K562 treated with DMSO at 1 percent for 48 hours (cell line): Measurements from ENCODE around the gene ALG1L2. TPM values are rescaled to one million over a fixed set of nuclear protein-coding genes. Genes with fewer than 3 reads are reported as not detected.

Source experiments
- total RNA-seq: library from RNA; unstranded; fragments of 300-600 nt; gene quantifications from 2 replicates; pipeline ENCODE4 v1.2.3, GENCODE V29; 2022; ENCODE audit warnings: low replicate concordance; ENCODE audit errors: extremely low read depth

ALG1L2 gene, protein sequence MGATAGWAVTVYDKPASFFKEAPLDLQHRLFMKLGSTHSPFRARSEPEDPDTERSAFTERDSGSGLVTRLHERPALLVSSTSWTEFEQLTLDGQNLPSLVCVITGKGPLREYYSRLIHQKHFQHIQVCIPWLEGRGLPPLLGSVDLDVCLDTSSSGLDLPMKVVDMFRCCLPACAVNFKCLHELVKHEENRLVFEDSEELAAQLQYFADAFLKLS
- total RNA-seq, result not detected in 2 replicates

GRCh38 chr3:130081351-130081881 lies at the start of gene ALG1L2:
Gene ALG1L2, plus strand, starts transcription at chr3:130081831. Its CDS starts 186 bp downstream, at chr3:130082017.

Other genes starting within 250 kb of the ALG1L2 start
- gene TMCC1, start 188.1 kb upstream of the ALG1L2 start, total RNA-seq, result not detected in 2 replicates
- gene TRH, start 107.1 kb upstream of the ALG1L2 start, total RNA-seq, result not detected in 2 replicates